RWPE2 (cell line): ENCODE results near the gene MAT1A.
"Not testable (repeated sequence)": the region's sequence is repeated elsewhere in the genome, so short reads cannot be mapped to it uniquely, and the experiment has no call there.

Experiments used
- ATAC-seq: fragments of 200-7000 bp; cut with Tn5 transposase; 3 replicates; pipeline ENCODE4 v1.9.1; 2021; ENCODE audit warnings: low read depth
- DNase-seq: peaks from one replicate; pipeline ENCODE4 v3.0.0-alpha.2; 2020; ENCODE audit warnings: low spot score
- H3K27ac ChIP-seq: fragments of 450-650 bp; 2 replicates; pipeline ENCODE4 v1.5.1; 2017; ENCODE audit warnings: mild to moderate bottlenecking; ENCODE audit not compliant: poor library complexity, severe bottlenecking
- H3K27me3 ChIP-seq: fragments of 250-450 bp; sonication (Bioruptor Pico); 2 replicates; pipeline ENCODE4 v1.5.1; 2021; ENCODE audit warnings: mild to moderate bottlenecking, moderate library complexity; ENCODE audit not compliant: insufficient read depth, poor library complexity, severe bottlenecking
- H3K36me3 ChIP-seq: fragments of 250-450 bp; sonication (Bioruptor Pico); 2 replicates; pipeline ENCODE4 v1.5.1; 2020; ENCODE audit warnings: low read depth, mild to moderate bottlenecking, moderate library complexity
- H3K4me1 ChIP-seq: fragments of 250-450 bp; sonication (Bioruptor Pico); 2 replicates; pipeline ENCODE4 v1.5.1; 2021; ENCODE audit warnings: mild to moderate bottlenecking, moderate library complexity; ENCODE audit not compliant: insufficient read depth, poor library complexity, severe bottlenecking
- H3K4me3 ChIP-seq: fragments of 250-450 bp; sonication (Bioruptor Pico); 2 replicates; pipeline ENCODE4 v1.5.1; 2021; ENCODE audit warnings: mild to moderate bottlenecking, moderate library complexity; ENCODE audit not compliant: severe bottlenecking
- H3K9me3 ChIP-seq: fragments of 250-450 bp; sonication (Bioruptor Pico); 2 replicates; pipeline ENCODE4 v1.5.1; 2021; ENCODE audit warnings: mild to moderate bottlenecking, moderate library complexity; ENCODE audit not compliant: severe bottlenecking
- TF ChIP-seq, protein P1 (sequence below): fragments of 450-650 bp; IDR thresholded peaks from one replicate; pipeline ENCODE4 v1.5.1; 2017; ENCODE audit warnings: mild to moderate bottlenecking, moderate library complexity; ENCODE audit not compliant: poor library complexity, severe bottlenecking

Gene MAT1A

DNA sequence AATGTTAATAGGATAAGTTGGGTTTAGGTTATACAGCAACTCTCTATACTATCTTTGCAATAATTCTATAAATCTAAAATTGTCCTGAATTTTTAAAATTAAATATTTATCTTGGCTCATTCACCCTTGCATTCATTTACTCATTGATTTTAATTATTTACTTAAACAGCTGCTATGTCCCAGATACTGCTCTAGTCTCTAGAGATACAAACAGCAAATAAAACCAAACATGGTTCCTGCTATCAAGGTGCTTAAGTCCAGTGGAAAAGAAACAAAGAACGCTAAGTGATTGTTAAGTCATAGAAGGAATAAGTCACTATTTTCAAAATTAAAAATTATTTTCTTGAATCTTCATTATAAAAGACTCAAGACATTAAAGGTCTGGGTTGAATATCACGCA lies 29.9 kb upstream of the MAT1A start:
- ATAC-seq = no peak
- Histone ChIP-seq H3K36me3 (no peaks in the 10 kb centered on the region), H3K27me3 (no peaks in the 10 kb centered on the region), H3K4me1 (no peaks in the 10 kb centered on the region), H3K4me3 (no peak overlapping the region), H3K27ac (no peak overlapping the region), H3K9me3 (no peaks in the 10 kb centered on the region)
- DNase-seq = no peak
- TF ChIP-seq, protein P1, sequence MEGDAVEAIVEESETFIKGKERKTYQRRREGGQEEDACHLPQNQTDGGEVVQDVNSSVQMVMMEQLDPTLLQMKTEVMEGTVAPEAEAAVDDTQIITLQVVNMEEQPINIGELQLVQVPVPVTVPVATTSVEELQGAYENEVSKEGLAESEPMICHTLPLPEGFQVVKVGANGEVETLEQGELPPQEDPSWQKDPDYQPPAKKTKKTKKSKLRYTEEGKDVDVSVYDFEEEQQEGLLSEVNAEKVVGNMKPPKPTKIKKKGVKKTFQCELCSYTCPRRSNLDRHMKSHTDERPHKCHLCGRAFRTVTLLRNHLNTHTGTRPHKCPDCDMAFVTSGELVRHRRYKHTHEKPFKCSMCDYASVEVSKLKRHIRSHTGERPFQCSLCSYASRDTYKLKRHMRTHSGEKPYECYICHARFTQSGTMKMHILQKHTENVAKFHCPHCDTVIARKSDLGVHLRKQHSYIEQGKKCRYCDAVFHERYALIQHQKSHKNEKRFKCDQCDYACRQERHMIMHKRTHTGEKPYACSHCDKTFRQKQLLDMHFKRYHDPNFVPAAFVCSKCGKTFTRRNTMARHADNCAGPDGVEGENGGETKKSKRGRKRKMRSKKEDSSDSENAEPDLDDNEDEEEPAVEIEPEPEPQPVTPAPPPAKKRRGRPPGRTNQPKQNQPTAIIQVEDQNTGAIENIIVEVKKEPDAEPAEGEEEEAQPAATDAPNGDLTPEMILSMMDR = no peak

DNA sequence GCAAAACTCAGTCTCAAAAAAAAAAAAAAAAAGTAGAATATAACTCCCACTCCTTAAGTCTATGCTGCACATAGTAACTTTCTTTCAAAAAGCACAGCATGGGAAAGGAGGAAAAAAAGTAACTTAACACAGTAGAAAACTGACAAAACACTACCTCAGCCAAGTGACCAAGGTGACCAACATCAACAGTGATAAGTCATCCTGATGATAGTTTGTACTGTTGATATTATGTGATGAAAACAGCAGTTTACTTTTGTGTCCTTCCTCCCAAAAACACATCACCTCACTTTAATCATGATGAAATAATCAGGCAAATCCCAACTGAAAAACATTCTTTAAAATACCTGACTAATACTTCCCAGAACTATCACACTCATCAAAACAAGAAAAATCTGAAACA lies 29.3 kb upstream of the MAT1A start:
- no peaks in the 10 kb centered on the region for H3K9me3 ChIP-seq
- TF ChIP-seq, protein P1 = no peak
- no peaks in the 10 kb centered on the region for H3K36me3 ChIP-seq
- DNase-seq = no peak
- H3K4me3 ChIP-seq = no peak overlapping the region
- no peaks in the 10 kb centered on the region for H3K4me1 ChIP-seq
- no peak for ATAC-seq
- H3K27me3 ChIP-seq = no peaks in the 10 kb centered on the region
- no peak overlapping the region for H3K27ac ChIP-seq

DNA sequence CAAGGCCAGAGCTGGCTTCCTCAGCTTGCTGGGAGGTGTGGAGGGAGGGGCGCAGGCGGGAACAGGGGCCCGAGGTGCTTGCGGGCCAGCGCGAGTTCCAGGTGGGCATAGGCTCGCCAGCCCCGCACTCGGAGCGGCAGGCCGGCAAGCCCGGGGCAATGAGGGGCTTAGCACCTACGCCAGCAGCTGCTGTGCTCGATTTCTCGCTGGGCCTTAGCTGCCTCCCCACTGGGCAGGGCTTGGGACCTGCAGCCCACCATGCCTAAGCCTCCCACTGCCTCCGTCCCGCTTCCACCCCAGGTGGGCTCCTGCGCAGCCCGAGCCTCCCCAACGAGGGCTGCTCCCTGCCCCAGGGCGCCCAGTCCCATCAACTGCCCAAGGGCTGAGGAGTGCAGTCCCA lies 25.9 kb upstream of the MAT1A start:
- TF ChIP-seq, protein P1 = no peak
- ATAC-seq (no peak), DNase-seq (no peak)
- Histone ChIP-seq H3K9me3 (no peaks in the 10 kb centered on the region), H3K4me1 (no peaks in the 10 kb centered on the region), H3K27ac (no peak overlapping the region), H3K27me3 (no peaks in the 10 kb centered on the region), H3K36me3 (no peaks in the 10 kb centered on the region), H3K4me3 (no peak overlapping the region)

DNA sequence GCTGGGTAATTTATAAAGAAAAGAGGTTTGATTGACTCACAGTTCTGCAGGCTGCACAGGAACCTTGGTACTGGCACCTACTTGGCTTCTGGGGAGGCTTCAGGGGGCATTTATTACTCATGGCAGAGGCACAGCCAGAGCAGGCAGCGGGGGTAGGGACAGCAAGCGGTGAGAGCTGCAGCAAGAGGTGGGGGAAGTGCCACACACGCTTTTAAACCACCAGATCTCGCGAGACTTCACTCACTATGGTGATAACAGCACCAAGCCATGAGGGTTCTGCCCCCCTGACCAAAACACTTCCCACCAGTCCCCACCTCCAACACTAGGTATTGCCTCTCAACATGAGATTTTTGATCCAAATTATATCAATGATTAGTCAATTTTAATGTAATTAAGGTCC lies 24.1 kb upstream of the MAT1A start:
- H3K4me3 ChIP-seq = no peak overlapping the region
- no peak overlapping the region for H3K27ac ChIP-seq
- TF ChIP-seq, protein P1 = no peak
- DNase-seq = no peak
- no peaks in the 10 kb centered on the region for H3K4me1 ChIP-seq
- no peaks in the 10 kb centered on the region for H3K9me3 ChIP-seq
- no peak for ATAC-seq
- no peaks in the 10 kb centered on the region for H3K36me3 ChIP-seq
- H3K27me3 ChIP-seq = no peaks in the 10 kb centered on the region

DNA sequence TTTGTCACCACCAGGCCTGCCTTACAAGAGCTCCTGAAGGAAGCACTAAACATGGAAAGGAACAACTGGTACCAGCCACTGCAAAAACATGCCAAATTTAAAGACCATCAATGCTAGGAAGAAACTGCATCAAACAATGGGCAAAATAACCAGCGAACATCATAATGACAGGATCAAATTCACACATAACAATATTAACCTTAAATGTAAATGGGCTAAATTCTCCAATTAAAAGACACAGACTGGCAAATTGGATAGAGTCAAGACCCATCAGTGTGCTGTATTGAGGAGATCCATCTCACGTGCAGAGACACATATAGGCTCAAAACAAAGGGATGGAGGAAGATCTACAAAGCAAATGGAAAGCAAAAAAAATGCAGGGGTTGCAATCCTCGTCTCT lies 16.5 kb upstream of the MAT1A start:
- not testable (repeated sequence) for H3K27me3 ChIP-seq, H3K9me3 ChIP-seq, H3K27ac ChIP-seq, H3K36me3 ChIP-seq, H3K4me3 ChIP-seq, ATAC-seq, H3K4me1 ChIP-seq, DNase-seq

DNA sequence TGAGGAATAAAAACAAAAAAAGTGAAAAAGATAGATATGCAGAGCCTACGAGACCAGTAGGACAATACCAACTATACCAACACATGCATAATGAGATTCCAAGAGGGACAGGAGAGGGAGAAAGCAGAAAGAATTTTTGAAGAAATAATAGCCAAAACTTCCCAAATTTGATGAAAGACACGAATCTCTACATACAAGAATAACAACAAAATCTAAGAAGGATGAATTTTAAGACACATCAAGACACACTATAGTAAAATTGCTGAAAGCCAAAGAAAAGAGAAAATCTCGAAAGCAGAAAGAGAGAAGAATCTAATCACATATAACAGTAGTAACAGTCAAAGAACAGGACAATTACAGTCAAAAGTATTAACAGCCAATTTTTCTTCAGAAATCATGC lies 7.5 kb upstream of the MAT1A start:
- H3K27ac ChIP-seq = no peak overlapping the region
- DNase-seq = no peak
- no peaks in the 10 kb centered on the region for H3K36me3 ChIP-seq
- ATAC-seq = no peak
- no peaks in the 10 kb centered on the region for H3K9me3 ChIP-seq
- no peaks in the 10 kb centered on the region for H3K27me3 ChIP-seq
- no peak overlapping the region for H3K4me3 ChIP-seq
- TF ChIP-seq, protein P1 = no peak
- H3K4me1 ChIP-seq = no peaks in the 10 kb centered on the region
